ENCODE results near the gene SLC4A7.
"Not testable (repeated sequence)": the region's sequence is repeated elsewhere in the genome, so short reads cannot be mapped to it uniquely, and the experiment has no call there.

The SLC4A7 gene

DNA sequence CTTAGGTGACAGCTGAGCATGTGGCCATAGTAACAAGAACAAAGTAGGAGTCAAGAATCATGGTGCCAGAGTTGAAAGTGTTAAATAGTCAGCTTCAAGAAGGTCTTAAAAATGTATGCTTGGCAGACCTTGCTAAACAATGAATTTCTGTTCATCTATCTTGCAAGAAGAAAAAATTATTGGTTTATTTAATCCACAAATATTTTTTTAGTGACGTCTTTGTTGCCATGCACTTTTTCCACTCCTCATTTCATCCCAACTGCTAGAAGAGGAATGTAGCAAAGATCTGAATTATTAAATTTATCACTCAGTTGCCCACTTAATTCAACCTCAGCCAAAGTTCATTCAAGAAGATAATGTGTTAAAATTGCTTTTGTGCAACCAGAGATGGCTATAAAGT is 3.2 kb upstream of the SLC4A7 start:
- DNase-seq (ENCODE audit: low read depth in 2 of 2), result no peak

DNA sequence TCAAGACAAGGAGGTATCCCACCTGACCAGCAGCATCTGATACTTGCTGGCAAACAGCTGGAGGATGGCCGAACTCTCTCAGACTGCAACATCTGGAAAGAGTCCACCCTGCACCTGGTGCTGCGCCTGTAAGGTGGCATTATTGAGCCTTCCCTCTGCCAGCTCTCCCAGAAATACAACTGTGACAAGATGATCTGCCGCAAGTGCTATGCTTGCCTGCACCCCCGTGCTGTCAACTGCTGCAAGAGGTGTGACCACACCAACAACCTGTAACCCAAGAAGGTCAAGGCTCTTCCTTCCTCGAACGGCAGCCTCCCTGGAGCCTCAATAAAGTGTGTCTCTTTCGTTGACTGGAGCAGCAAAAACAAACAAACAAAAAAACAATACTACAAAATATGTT is 2.2 kb upstream of the SLC4A7 start:
- no peak for DNase-seq (ENCODE audit: low read depth in 2 of 2)

DNA sequence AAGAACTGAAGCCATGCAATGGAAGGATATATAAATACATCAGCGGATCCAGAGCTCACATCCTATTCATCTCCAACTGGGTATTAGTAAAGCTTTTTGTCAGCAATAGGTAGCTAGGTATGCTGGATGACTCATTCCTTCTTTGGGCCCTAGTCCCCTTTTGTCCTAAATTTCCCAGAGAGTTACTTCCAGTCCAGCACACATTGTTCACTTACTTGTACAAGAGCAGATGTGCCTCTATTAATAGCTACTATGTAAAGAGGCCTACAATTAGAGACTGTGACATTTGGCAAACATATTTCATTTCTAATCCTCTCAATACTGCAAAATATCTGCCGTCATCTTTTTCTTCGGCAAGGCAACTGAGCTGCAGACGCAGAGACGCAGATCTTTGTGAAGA is 1.7 kb upstream of the SLC4A7 start:
- no peak for DNase-seq (ENCODE audit: low read depth in 2 of 2)

DNA sequence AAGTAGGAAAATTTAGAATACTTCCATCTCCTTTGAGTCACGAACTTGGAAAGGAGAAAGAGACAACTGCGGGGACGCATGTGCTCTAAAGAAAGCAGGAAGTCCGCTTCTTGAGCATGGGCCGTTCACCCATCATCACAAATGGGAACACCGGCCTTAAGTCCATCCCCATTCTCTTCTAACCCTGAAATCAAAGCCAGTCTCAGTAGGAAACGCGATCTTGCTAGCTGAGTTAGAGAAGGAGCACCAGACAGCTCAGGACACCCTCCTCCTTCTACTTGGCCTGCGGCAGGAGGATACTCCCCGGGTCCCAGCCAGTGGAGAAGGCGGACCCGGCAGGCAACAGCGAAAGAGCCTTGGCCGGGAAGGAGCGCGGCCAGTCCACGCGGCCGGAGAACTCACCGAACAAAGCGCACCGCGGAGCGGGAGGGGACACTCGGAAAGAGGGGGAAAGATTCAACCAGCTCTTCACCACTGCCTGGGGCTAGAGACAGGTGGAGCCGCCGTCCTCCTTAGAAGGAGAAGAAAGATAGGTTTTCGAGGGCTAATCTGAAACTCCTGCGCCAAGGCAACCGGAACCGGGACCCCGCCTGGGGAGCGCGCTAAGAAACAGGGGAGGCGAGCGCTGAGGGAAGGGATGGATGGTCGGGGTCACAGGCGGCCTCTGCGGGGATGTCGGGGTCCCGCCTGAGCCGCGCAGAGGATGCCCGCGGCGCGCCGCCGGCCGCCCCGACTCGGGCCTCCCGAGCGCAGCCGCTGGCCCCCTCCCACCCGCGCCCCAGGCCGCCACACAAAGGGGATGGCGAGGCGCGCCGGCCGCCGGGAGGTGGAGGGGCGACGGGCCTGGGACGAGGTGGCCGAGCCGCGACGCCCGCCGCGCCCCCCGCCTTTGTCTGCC is 818 bp downstream of the SLC4A7 start:
- peak; percentile 12 to 26 for DNase-seq (ENCODE audit: low read depth in 2 of 2)

DNA sequence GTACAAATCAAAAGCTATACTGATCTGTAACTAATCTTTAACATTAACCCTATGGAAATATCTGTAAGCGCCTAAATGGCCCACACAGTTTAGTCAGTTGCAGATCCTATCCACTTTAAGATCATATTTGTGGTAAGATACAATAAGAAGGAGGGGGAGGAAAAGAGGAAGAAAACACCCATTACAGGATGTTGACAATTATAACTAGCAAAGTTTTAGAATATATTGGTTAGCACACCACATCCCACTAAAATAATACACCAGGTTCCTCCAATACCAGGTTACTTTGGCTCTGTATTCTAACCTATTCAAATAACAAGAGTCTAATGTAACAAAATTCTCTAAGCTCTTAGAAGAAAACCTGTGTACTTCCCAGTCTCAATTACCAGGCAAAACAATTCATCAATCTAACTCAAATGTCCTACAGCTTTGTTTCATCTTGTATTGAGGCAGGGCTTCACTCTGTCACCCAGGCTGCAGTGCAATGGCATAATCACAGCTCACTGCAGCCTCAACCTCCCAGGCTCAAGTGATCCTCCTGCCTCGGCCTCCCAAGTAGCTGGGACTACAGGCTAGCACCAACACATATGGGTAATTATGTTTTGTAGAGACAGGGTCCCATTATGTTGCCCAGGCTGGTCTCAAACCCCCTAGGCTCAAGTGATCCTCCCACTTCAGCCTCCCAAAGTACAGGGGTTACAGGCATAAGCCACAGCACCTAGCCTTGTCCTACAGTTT is 4.2 kb downstream of the SLC4A7 start:
- DNase-seq (ENCODE audit: low read depth in 2 of 2), result no peak

DNA sequence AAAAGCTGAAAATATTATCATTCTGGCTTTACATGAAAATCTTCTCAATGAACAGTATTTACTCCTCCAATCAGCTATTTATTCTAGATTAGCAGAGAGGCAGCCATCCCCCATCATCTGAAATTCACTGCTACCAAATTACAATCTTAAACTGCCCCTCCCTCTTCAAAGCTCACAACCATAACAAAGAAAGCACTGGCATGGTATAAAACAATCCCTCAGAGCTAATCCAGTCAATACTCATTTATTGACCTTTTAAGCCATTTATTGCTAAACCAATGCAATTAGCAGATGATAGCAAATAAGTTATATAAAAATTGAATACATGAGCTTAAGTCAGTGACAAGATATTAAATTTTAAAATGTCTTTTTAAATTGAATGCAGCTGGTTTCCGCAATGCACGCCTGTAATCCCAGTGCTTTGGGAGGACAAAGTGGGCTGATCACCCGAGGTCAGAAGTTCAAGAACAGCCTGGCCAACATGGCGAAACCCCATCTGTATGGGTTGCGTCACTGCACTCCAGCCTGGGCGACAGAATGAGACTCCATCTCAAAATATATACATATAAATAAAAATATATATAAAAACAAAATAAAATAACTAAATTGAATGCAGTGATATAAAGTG is 12.1 kb downstream of the SLC4A7 start:
- DNase-seq (ENCODE audit: low read depth in 2 of 2), result no peak

DNA sequence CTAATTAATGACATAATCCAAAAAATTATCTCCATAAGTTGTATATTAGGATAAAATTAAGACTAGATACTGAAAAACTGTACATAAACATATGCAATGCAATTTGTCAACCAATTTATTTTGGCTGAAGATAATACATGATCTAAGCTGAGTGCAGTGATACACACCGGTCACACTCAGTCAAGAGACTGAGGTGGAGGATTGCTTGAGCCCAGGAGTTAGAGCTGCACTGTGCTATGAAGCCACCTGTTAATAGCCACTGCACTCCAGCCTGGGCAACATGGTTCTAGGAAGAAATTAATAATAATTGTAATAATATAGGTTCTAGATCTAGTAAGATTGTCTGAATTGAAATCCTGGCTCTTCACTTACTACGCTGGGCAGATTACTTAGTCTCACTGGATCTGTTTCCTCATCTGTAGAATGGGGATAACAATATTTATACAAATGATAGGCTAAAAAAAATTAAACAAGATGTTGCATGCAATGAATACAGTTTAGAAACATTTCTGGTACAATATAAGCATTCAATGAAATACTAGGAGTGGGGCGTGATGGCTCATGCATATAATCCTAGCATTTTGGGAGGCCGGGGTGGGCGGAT is 15.8 kb downstream of the SLC4A7 start:
- DNase-seq (ENCODE audit: low read depth in 2 of 2), result no peak

DNA sequence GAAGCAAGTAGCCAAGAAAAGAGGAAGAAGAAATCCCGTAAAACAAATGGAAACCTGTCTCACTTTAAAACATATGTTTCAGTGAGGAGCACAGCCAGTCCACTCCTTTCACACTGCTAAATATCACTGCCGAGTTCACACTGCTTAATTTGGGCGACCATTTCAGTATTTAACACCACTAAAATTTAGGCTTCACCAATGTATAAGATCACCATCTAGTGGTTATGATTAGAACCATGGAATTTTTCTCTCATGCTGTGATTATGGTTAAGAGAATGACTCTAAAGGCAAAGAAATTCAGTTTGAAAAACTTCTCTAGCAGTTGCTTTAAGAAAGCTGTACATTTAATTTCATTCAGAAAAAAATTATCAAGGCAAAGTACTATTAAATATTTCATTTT is 16.6 kb downstream of the SLC4A7 start:
- DNase-seq (ENCODE audit: low read depth in 2 of 2), result no peak

DNA sequence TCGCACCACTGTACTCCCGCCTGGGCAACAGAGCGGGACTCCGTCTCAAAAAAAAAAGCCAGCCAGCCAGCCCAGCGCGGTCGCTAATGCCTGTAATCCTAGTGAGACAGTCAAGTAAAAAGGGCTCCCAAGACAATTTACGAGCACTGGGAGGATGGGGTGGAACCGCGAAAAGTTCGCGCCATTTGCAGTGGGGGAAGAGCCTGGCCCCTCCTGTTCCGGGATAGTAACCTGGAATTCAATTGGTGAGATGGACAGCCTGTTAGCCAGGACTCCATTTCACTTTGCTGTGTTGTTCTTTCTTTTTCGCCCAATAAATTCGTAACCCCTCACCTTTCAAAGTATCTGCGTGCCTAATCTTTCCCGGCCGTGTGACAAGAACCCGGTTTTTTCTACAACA is 19.5 kb downstream of the SLC4A7 start:
- DNase-seq (ENCODE audit: low read depth in 2 of 2), result no peak

DNA sequence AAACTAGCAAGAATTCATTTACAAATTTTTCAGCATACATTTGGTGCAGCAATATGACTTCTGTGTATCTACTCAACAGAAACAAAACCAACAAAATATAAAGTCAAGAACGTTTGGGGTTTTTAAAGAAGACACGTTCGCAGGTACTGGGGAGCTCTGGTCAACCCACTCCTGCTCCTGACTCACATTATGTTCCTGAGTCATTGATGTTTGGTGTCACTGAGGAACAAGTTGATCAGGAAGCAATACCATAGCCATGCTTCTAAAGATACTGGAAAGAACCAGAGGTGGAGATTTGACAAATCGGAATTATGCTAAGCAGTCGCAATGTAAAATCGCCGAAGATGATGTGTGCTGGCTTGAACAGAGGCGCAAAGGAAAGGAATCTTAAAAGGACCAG is 22.0 kb downstream of the SLC4A7 start:
- no peak for DNase-seq (ENCODE audit: low read depth in 2 of 2)

DNA sequence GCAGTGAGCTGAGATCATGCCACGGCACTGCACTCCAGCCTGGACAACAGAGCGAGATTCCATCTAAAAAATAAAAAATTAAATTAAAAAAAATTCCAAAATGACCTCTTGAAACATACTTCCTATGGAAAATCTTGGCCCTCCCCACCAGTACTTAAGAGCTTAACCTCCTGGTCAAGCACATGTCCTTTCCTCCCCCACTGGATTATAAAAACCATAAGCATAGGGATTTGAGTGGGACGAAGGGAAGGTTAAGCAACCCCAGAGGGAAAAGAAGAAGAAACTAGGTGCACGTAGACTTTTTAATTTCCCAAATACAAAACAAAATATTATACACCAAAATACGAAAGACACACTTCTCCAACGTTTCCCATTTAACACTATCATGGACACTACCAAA is 25.3 kb downstream of the SLC4A7 start:
- DNase-seq (ENCODE audit: low read depth in 2 of 2), result no peak

DNA sequence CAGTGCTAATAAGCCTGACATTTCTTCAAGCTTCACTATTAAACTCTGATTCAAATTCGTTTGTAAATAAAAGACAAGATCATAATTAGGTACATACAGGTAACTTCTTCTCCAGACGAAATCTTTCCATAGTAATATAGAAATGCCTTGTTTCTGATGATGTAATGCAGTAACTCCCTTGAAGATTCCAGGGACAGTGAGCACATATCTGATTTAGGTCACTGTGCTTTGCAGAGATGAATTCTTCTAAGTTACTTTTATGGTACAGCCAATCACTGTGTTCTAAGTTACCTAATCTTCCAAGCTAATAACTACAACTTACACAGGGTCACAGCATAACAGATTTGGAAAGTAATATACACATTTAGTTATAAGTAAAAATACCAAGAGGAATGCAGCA is 27.6 kb downstream of the SLC4A7 start:
- no peak for DNase-seq (ENCODE audit: low read depth in 2 of 2)

DNA sequence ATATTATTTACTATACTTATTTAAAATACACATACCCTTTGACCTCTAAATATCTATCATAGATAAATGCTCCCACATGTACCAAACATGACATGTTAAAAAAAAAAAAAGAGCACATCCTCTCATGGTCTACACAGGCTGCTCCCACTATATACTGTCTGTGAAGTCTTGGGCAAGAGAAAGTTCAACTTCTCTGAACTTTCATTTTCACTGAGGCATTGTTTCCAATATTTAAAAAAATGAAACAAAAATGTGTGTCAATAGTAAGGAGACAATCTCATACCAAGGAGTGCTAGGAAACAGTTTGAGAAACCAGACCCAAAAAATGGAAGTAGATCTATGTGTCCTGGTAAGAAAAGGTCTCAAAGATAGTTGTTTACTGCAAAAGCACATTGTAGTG is 29.3 kb downstream of the SLC4A7 start:
- no peak for DNase-seq (ENCODE audit: low read depth in 2 of 2)

DNA sequence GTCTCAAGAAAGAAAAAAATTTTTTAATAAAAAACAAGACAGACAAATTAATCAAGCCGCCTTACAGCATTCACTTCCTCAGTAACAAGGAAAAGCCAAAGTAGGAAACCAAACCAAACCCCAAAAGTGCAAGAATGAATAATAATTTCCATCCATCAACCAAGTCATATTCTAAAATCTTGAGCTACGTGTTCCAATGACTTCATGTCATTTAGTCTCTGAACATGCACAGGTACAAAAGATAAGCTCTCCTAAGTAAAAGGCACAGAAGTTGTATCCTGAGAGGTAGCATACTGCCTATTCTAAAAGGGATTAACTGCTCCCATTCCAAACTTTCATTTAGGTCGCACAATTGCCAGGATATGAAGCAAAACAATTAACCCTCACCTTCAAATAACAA is 29.7 kb downstream of the SLC4A7 start:
- no peak for DNase-seq (ENCODE audit: low read depth in 2 of 2)

DNA sequence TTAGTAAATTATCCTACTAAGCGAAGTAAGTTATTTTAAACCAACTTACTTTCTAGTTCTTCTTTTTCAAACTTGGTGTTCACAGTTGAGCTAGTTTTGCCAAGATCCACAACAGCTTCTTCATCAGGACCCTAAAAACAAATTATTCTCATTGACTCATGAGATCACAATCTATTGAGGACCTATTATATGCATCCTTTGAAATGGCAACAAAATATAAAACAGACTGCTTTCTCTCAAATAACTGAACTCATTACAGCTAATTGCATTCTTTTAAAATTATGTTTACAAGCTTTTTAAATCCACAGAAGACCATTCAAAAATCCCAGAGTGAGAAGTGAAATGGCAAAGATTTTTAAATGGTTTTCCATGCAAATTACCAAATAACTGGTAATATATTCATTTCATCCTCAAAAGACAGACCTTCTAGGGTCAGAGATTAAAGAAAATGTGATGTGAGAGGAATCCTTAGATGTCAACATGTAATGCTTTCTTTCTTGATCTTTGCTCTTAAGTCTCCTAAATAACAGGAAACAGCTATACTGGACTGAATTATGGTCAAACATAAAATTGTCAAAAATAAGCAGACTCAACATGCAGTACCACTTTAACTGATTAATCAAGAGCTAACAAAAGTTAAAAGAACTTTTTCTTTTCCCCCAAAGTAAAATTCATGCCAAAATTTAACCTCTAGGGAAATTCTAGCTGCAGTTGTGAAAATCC is 31.7 kb downstream of the SLC4A7 start:
- DNase-seq (ENCODE audit: low read depth in 2 of 2), result no peak

DNA sequence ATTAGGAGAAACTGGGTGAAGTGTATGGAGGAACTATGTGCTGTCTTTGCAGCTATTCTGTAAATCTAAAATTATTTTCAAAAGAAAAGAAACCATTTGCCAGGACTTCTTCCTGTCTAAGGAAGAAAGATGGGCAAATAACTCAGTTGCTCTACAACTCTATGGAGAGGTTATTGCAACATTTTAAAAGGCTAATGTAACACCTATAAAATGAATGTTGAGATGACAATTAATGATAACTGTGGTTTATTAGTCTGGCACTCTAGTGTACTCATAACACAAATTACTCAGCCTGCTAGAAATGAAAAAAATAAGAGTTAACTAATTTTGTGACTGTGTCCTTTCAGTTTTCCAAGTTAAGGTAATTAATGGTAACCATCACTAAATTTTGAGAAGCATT is 32.3 kb downstream of the SLC4A7 start:
- no peak for DNase-seq (ENCODE audit: low read depth in 2 of 2)

DNA sequence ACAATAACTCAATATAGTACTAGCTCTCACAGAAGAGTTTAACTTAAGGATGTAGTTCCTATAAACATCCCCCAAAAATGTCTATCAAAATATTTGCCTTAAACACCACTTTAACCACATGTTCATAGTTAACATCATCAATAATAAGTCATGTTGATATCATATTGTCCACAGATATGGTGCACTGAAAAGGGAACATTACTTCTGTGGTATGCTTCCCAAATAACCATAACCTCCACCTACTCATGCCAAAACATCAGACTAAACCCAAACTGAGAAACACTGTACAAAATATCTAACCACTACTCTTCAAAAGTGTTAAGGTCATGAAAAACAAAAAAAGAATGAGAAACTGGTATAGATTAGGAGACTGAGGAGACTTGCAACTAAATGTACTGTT is 32.9 kb downstream of the SLC4A7 start:
- no peak for DNase-seq (ENCODE audit: low read depth in 2 of 2)

DNA sequence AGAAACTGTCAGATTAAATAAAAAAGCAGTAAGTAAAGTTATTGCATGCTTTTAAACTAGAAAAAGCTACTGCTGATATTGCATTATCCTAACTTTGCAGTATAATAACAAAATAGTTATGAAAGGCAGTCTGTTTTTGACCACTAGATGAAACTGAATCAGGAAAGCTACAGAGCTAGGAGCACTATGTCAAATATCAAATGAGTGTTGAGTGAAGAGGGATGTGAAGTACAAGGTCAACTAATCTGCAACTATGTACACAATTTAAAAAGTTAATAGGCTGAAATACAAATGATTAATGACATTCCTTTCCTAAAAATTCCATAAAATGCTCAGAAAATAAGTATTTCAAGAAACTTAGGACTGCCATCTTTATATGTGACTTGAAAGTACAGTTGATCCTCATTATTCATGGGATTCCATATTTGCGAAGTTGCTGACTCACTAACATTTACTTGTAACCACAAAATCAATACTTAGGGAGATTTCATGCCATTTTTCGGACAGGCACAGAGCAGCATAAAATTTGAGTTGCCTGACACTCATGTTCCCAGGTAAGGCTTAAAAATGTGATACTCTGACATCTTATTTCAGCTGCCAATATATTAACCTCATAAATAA is 34.5 kb downstream of the SLC4A7 start:
- DNase-seq (ENCODE audit: low read depth in 2 of 2), result no peak

DNA sequence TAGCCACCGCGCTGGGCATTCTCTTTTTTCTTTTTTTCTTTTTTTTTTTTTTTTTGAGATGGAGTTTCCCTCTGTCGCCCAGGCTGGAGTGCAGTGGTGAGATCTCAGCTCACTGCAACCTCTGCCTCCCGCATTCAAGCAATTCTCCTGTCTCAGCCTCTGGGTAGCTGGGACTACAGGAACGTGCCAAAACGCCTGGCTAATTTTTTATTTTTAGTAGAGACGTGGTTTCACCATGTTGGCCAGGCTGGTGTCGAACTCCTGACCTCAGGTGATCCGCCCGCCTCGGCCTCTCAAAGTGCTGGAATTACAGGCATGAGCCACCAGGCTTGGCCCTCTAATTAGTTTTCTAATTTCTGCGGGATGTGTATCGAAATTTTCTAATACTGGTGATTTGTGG is 41.2 kb downstream of the SLC4A7 start:
- DNase-seq (ENCODE audit: low read depth in 2 of 2), result not testable (repeated sequence)

DNA sequence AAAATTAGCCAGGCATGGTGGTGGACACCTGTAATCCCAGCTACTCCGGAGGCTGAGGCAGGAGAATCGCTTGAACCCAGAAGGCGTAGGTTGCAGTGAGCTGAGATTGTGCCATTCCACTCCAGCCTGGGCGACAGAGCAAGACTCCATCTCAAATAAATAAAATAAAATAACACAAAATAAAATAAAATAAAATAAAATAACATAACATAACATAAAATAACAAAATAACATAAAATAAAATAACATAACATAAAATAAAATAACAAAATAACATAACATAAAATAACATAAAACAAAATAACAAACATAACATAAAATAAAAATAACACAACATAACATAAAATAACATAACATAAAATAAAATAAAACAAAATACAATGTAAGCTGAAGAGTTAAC is 45.8 kb downstream of the SLC4A7 start:
- DNase-seq (ENCODE audit: low read depth in 2 of 2), result not testable (repeated sequence)

DNA sequence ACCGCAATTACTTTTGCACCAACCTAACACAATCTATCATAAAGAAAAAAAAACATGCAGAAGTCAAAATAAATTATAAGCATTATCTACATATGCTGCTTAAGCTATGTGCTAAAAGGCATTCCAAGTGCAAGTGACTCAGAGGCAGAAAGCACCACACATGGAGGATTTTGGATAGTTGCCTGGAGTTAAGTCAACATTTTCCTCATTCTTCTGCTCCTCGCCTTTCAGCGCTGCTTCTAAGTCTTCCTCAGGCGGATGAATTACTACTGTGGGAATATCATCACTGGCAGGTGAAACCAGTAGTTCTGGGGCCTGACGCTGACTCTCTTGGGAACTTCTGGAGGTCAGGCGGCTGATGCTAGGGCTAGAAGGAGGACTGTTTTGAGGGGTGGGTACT is 53.1 kb downstream of the SLC4A7 start:
- no peak for DNase-seq (ENCODE audit: low read depth in 2 of 2)

Measured in stimulated activated CD4-positive, alpha-beta T cell treated with anti-CD3 and anti-CD28 coated beads, Interleukin-1b, Interleukin-23, amount 100 ng/mL, for 4 hours (primary cell).